Spleen (tissue), 13 donors: Measurements from ENCODE around the gene DMRTC2. TPM values are rescaled to one million over a fixed set of nuclear protein-coding genes. Genes with fewer than 3 reads are reported as not detected.

Experiments
- DNase-seq: peaks from one replicate; pipeline ENCODE4 v3.0.0-alpha.2; 2020
- H3K27ac ChIP-seq, 8 donors: fragments of 200-600 bp; sonication (generic) in 7 of 8; 1 replicate in 4 of 8; 2 replicates in 4 of 8; pipeline versions ENCODE4 v1.5.0 to v1.8.0; 2016 to 2021; ENCODE audit warnings: inconsistent platforms in 4 of 8, mild to moderate bottlenecking in 4 of 8, moderate library complexity in 1 of 8
- H3K27me3 ChIP-seq, 7 donors: fragments of 200-600 bp; sonication (generic) in 6 of 7; replicated peaks in 1 of 7; 1 replicate in 4 of 7; 2 replicates in 3 of 7; pipeline versions ENCODE4 v1.5.0 to v1.8.0; 2016 to 2021; ENCODE audit warnings: inconsistent platforms in 3 of 7, mild to moderate bottlenecking in 1 of 7
- H3K36me3 ChIP-seq, 6 donors: fragments of 200-600 bp; sonication (generic) in 5 of 6; 1 replicate in 4 of 6; 2 replicates in 2 of 6; pipeline versions ENCODE4 v1.5.0 to v1.8.0; 2016 to 2021; ENCODE audit warnings: inconsistent platforms in 2 of 6
- H3K4me1 ChIP-seq, 6 donors: fragments of 200-600 bp; sonication (generic) in 5 of 6; 1 replicate in 3 of 6; 2 replicates in 3 of 6; pipeline versions ENCODE4 v1.5.0 to v1.8.0; 2016 to 2021; ENCODE audit warnings: inconsistent platforms in 3 of 6
- H3K4me3 ChIP-seq, 8 donors: fragments of 200-600 bp; sonication (generic) in 7 of 8; 1 replicate in 4 of 8; 2 replicates in 4 of 8; pipeline versions ENCODE4 v1.5.0 to v1.8.0; 2016 to 2021; ENCODE audit warnings: inconsistent platforms in 4 of 8, mild to moderate bottlenecking in 4 of 8, moderate library complexity in 2 of 8
- H3K9me3 ChIP-seq, 8 donors: fragments of 200-600 bp; sonication (generic) in 7 of 8; 1 replicate in 4 of 8; 2 replicates in 4 of 8; pipeline versions ENCODE4 v1.5.0 to v1.8.0; 2016 to 2021; ENCODE audit warnings: inconsistent platforms in 4 of 8
- CTCF ChIP-seq, 11 experiments: fragments of 200-600 bp in 7 of 11; fragments of 450-650 bp in 4 of 11; sonication (generic) in 4 of 11; IDR thresholded peaks in 8 of 11; conservative IDR thresholded peaks in 3 of 11; 1 replicate in 7 of 11; 2 replicates in 4 of 11; pipeline versions ENCODE4 v1.4.0 to v1.8.0; 2016 to 2021; ENCODE audit warnings: antibody characterized with exemption in 11 of 11, inconsistent platforms in 4 of 11, mild to moderate bottlenecking in 1 of 11
- POLR2A ChIP-seq, 3 donors: fragments of 450-650 bp; IDR thresholded peaks; one replicate each; pipeline ENCODE4 v1.5.1; 2017; ENCODE audit warnings: antibody characterized with exemption in 3 of 3, mild to moderate bottlenecking in 1 of 3
- POLR2AphosphoS5 ChIP-seq, 3 donors: sonication (generic); formaldehyde crosslinking; IDR thresholded peaks; one replicate each; pipeline ENCODE4 v1.5.1; 2017; ENCODE audit warnings: antibody characterized with exemption in 3 of 3
- WGBS, 5 donors: extraction: QIAGEN DNeasy Blood & Tissue Kit in 3 of 5; methylation state at CpG; one replicate each; pipeline versions ENCODE4 v1.1.5 to v1.1.7; 2013 to 2018; 5-methylcytosine and 5-hydroxymethylcytosine counted together
- intact Hi-C: fragments of 100-400 bp; cut with DNase I; formaldehyde crosslinking; loops from one replicate; pipeline ENCODE4 v1.15.0; 2023; ENCODE audit warnings: low total_unique reads
- long read RNA-seq, 2 donors: transcript quantifications; one replicate each; lab custom pipeline, GENCODE V29; 2026
- polyA plus RNA-seq, 3 donors: library from polyadenylated mRNA; stranded (reverse); fragments of 200-250 nt; gene quantifications; one replicate each; pipeline ENCODE4 v1.2.1, GENCODE V29; 2013
- total RNA-seq, 7 donors: library from RNA; depleted of rRNA in 3 of 7; stranded (reverse); fragments of >200 nt in 3 of 7; fragmentation: NEBNext Ultra II Directional in 4 of 7; extraction: Animal tissue kit (Norgen Biotek cat#: 25700) in 4 of 7; gene quantifications; one replicate each; pipeline versions ENCODE4 v1.1.0 to v1.2.1, GENCODE V29; 2016 to 2021
- donor health status: healthy with polysubstance abuse.
- donor health status: DM: no; HTN: no; CAD: no; lungs with moderate emphysema.
- donor health status: DM: no; HTN: no; CAD: no.
- donor health status: Bipolar disorder and iron deficiency.
- donor health status: healthy.
- donor health status: DM: no; HTN: no; CAD: no.
- donor health status: DM: yes; HTN: yes; CAD: no.

Gene DMRTC2
- total RNA-seq (not detected), polyA plus RNA-seq (not detected)
- long read RNA-seq, donor 1 = 0 reads
- long read RNA-seq, donor 2 = 0 reads

GRCh38 chr19:41845001-41845050 lies at the start of gene DMRTC2:
Gene DMRTC2, plus strand, starts transcription at chr19:41845042. Its CDS starts 2,387 bp downstream, at chr19:41847429.
- Histone ChIP-seq H3K4me3 (no peak within 1 kb of the TSS), H3K27me3 (peaks cover 0 to 18% (median 0%) of the 10 kb centered on the region in 7 donors), H3K9me3 (peaks cover 0 to 3% (median 0%) of the 10 kb centered on the region in 8 donors), H3K27ac (no peak within 1 kb of the TSS), H3K36me3 (no peaks in the 10 kb centered on the region), H3K4me1 (no peaks in the 10 kb centered on the region)
- intact Hi-C loops = no loop called here
- no peak for TF ChIP-seq POLR2AphosphoS5 (IDR thresholded peaks at IDR 0.05)
- no peak for TF ChIP-seq CTCF (IDR thresholded peaks at IDR 0.05 in 8 of 11, conservative IDR thresholded peaks at IDR 0.05 in 3 of 11)
- no peak for TF ChIP-seq POLR2A (IDR thresholded peaks at IDR 0.05)
- WGBS, 5 donors = 90 to 100% (median 92%) methylated on average over 3 of the region's 3 CpGs
- DNase-seq = no peak

- Histone ChIP-seq H3K9me3 (no peaks in the 10 kb centered on the region), H3K36me3 (no peaks in the 10 kb centered on the region), H3K27me3 (peaks cover 0 to 48% (median 8%) of the 10 kb centered on the region in 7 donors), H3K27ac (peak within 1 kb of the TSS in 7 of 8 donors; percentile 44 to 96 (median 83)), H3K4me3 (peak within 1 kb of the TSS in 5 of 8 donors; percentile 10 to 58 (median 23)), H3K4me1 (peaks cover 0 to 41% (median 8%) of the 10 kb centered on the region in 6 donors)
- DNase-seq = no peak
- intact Hi-C loops = no loop called here
- TF ChIP-seq POLR2AphosphoS5 (IDR thresholded peaks at IDR 0.05) (no peak), POLR2A (IDR thresholded peaks at IDR 0.05) (no peak), CTCF (IDR thresholded peaks at IDR 0.05 in 8 of 11, conservative IDR thresholded peaks at IDR 0.05 in 3 of 11) (no peak)
These were observed 48.5 kb upstream of the DMRTC2 start, which contains the start of gene CEACAM3 for GRCh38 chr19:41796362-41796761. Gene CEACAM3, plus strand, starts transcription at chr19:41796587. Its CDS starts 91 bp downstream, at chr19:41796678.

GRCh38 chr19:41796901-41797300 lies 47.9 kb upstream of the DMRTC2 start:
- peaks cover 0 to 43% (median 4%) of the 10 kb centered on the region in 7 donors for H3K27me3 ChIP-seq
- no peaks in the 10 kb centered on the region for H3K36me3 ChIP-seq
- intact Hi-C loops = no loop called here
- peak overlapping the region in 7 of 8 donors; percentile 44 to 96 (median 83) for H3K27ac ChIP-seq
- DNase-seq = no peak
- 55 to 87% (median 66%) methylated on average over 1 of the region's 1 CpG for WGBS, 5 donors
- peaks cover 0 to 46% (median 11%) of the 10 kb centered on the region in 6 donors for H3K4me1 ChIP-seq
- H3K4me3 ChIP-seq = peak overlapping the region in 4 of 8 donors; percentile 10 to 58 (median 24)
- TF ChIP-seq CTCF (IDR thresholded peaks at IDR 0.05 in 8 of 11, conservative IDR thresholded peaks at IDR 0.05 in 3 of 11) (no peak), POLR2AphosphoS5 (IDR thresholded peaks at IDR 0.05) (no peak), POLR2A (IDR thresholded peaks at IDR 0.05) (no peak)
- H3K9me3 ChIP-seq = no peaks in the 10 kb centered on the region

GRCh38 chr19:41799444-41800000 lies 45.3 kb upstream of the DMRTC2 start:
- DNase-seq = no peak
- Histone ChIP-seq H3K9me3 (no peaks in the 10 kb centered on the region), H3K36me3 (no peaks in the 10 kb centered on the region), H3K27me3 (peaks cover 0 to 19% (median 0%) of the 10 kb centered on the region in 7 donors), H3K4me3 (peak overlapping the region in 3 of 8 donors; percentile 15 to 58 (median 24)), H3K27ac (peak overlapping the region in 6 of 8 donors; percentile 74 to 96 (median 87)), H3K4me1 (peaks cover 0 to 52% (median 24%) of the 10 kb centered on the region in 6 donors)
- intact Hi-C loops = no loop called here
- TF ChIP-seq CTCF (IDR thresholded peaks at IDR 0.05 in 8 of 11, conservative IDR thresholded peaks at IDR 0.05 in 3 of 11) (no peak), POLR2A (IDR thresholded peaks at IDR 0.05) (no peak), POLR2AphosphoS5 (IDR thresholded peaks at IDR 0.05) (no peak)
- 68 to 73% (median 70%) methylated on average over 9 of the region's 9 CpGs for WGBS, 5 donors
